GM12878 (cell line): ENCODE data around the gene PCED1A. TPM values are rescaled to one million over a fixed set of nuclear protein-coding genes. Genes with fewer than 3 reads are reported as not detected.

Source experiments
- ATAC-seq: fragments of 200-7000 bp; cut with Tn5 transposase; 3 replicates; pipeline ENCODE4 v1.9.1; 2020; ENCODE audit warnings: mild to moderate bottlenecking, moderate library complexity
- BruUV-seq: library from RNA; stranded (reverse); fragments of 400-500 nt; replicated peaks from 2 replicates; lab custom pipeline; 2021; lab: Mats Ljungman, UMichigan
- CTCF ChIA-PET: fragments of 300-600 bp; sonication (Branson Sonifier 250); formaldehyde crosslinking; extraction: SDS; loops from one replicate; lab custom pipeline; 2021; ENCODE audit warnings: inconsistent platforms; lab: Yijun Ruan, JAX
- POLR2A ChIA-PET: fragments of 350-600 bp; formaldehyde crosslinking; extraction: SDS; loops from one replicate; lab custom pipeline; 2021; ENCODE audit warnings: inconsistent platforms; lab: Charles Lee
- RAD21 ChIA-PET: fragments of 300-600 bp; sonication (Branson Sonifier 250); formaldehyde crosslinking; loops from one replicate; lab custom pipeline; 2023; ENCODE audit warnings: antibody characterized with exemption; ENCODE audit not compliant: unreplicated experiment; lab: Charles Lee
- SMC1A ChIA-PET: fragments of 300-600 bp; sonication (Branson Sonifier 250); formaldehyde crosslinking; loops from one replicate; lab custom pipeline; 2023; ENCODE audit not compliant: unreplicated experiment, uncharacterized antibody; lab: Charles Lee
- DNase-seq: peaks from one replicate; pipeline ENCODE4 v3.0.0-alpha.2; 2011; ENCODE audit warnings: low read depth, low spot score
- FAIRE-seq: peaks from 3 replicates; lab custom pipeline; 2011; peaks lifted over from hg19 to GRCh38; lab: Jason Lieb, UNC
- H2AFZ ChIP-seq: 2 replicates; pipeline ENCODE4 v1.6.0; 2011; ENCODE audit warnings: low read depth, low read length, control low read depth; ENCODE audit not compliant: control insufficient read depth
- H3K27ac ChIP-seq: 2 replicates; pipeline ENCODE4 v1.5.1; 2011; ENCODE audit warnings: control low read depth; ENCODE audit not compliant: control insufficient read depth, insufficient read depth
- H3K27me3 ChIP-seq, 2 experiments: replicated peaks in 1 of 2; 2 replicates each; pipeline versions ENCODE4 v1.6.0 to v1.6.1; 2011; ENCODE audit warnings: low read length in 1 of 2; ENCODE audit not compliant: control insufficient read depth in 2 of 2, insufficient read depth in 2 of 2
- H3K36me3 ChIP-seq, 2 experiments: 2 replicates each; pipeline ENCODE4 v1.5.1; 2011; ENCODE audit warnings: low read length in 1 of 2; ENCODE audit not compliant: control insufficient read depth in 2 of 2, insufficient read depth in 2 of 2
- H3K4me1 ChIP-seq: 2 replicates; pipeline ENCODE4 v1.6.1; 2011; ENCODE audit warnings: mild to moderate bottlenecking, low read length, moderate library complexity, mixed read lengths; ENCODE audit not compliant: control insufficient read depth, insufficient read depth
- H3K4me2 ChIP-seq: 2 replicates; pipeline ENCODE4 v1.6.0; 2011; ENCODE audit warnings: control low read depth; ENCODE audit not compliant: control insufficient read depth, insufficient read depth
- H3K4me3 ChIP-seq: fragments of 200-600 bp; sonication (generic); 2 replicates; pipeline ENCODE4 v1.5.1; 2016
- H3K79me2 ChIP-seq: 2 replicates; pipeline ENCODE4 v1.6.0; 2011; ENCODE audit warnings: low read length; ENCODE audit not compliant: control insufficient read depth, insufficient read depth
- H3K9ac ChIP-seq: 2 replicates; pipeline ENCODE4 v1.8.0; 2011; ENCODE audit warnings: low read length, control low read depth, mixed read lengths; ENCODE audit not compliant: control insufficient read depth, insufficient read depth
- H3K9me3 ChIP-seq: replicated peaks from 3 replicates; pipeline ENCODE4 v1.5.1; 2011; ENCODE audit warnings: mild to moderate bottlenecking, low read length; ENCODE audit not compliant: control insufficient read depth, insufficient read depth
- H4K20me1 ChIP-seq: 2 replicates; pipeline ENCODE4 v1.6.0; 2011; ENCODE audit not compliant: control insufficient read depth, insufficient read depth
- HDGF ChIP-seq: fragments of 450-650 bp; IDR thresholded peaks from 2 replicates; pipeline ENCODE4 v1.6.1; 2016; ENCODE audit warnings: antibody characterized with exemption
- NFYB ChIP-seq: IDR thresholded peaks from 2 replicates; pipeline ENCODE4 v1.6.1; 2011; ENCODE audit warnings: low read depth, mild to moderate bottlenecking, low read length, improper control_type of control experiment, moderate library complexity; ENCODE audit not compliant: insufficient read depth
- POLR2A ChIP-seq: IDR thresholded peaks from 2 replicates; pipeline ENCODE4 v1.6.1; 2011; ENCODE audit warnings: low read depth, mild to moderate bottlenecking, low read length
- WGBS: methylation state at CpG from one replicate; pipeline ENCODE4 v1.1.6; 2016; ENCODE audit warnings: low lambda C conversion rate; ENCODE audit not compliant: insufficient replicate concordance, insufficient coverage; ENCODE audit errors: missing lambda C conversion rate; 5-methylcytosine and 5-hydroxymethylcytosine counted together
- in situ Hi-C: fragments of 300-500 bp; cut with MboI; formaldehyde crosslinking; loops from 9 replicates; pipeline ENCODE4 v1.14.3; 2018; ENCODE audit warnings: mixed read lengths
- intact Hi-C: fragments of 100-400 bp; cut with micrococcal nuclease; formaldehyde crosslinking; loops from one replicate; pipeline ENCODE4 v1.14.2; 2022; ENCODE audit not compliant: unreplicated experiment
- polyA plus RNA-seq, 11 experiments: library from polyadenylated mRNA; depleted of rRNA in 4 of 11; unstranded in 6 of 11; stranded (reverse) in 5 of 11; fragments of >200 nt; fragmentation: Nextera tagmentation in 4 of 11; fragmentation: Illumina TruSeq in 1 of 11; extraction: Ambion mirVana in 4 of 11; extraction: Trizol in 1 of 11; gene quantifications; 1 replicate in 1 of 11; 2 replicates in 10 of 11; pipeline versions ENCODE4 v1.2.1 to v1.2.3, GENCODE V29; 2011 to 2016; ENCODE audit warnings: inconsistent platforms in 2 of 11, missing spikeins in 2 of 11, low read depth in 1 of 11
- total RNA-seq, 4 experiments: library from RNA; depleted of rRNA in 3 of 4; stranded (reverse); fragments of >200 nt in 3 of 4; fragmentation: Illumina TruSeq in 1 of 4; extraction: Trizol in 1 of 4; gene quantifications; 2 replicates each; pipeline versions ENCODE4 v1.2.1 to v1.2.3, GENCODE V29; 2013 to 2021
- TF ChIP-seq, protein P1 (sequence below): fragments of 450-650 bp; IDR thresholded peaks from 2 replicates; pipeline ENCODE4 v1.6.1; 2018; ENCODE audit warnings: mild to moderate bottlenecking, low read depth, moderate library complexity; ENCODE audit not compliant: partially characterized antibody
- TF ChIP-seq, protein P2 (sequence below): fragments of 450-650 bp; IDR thresholded peaks from 2 replicates; pipeline ENCODE4 v1.6.1; 2014; ENCODE audit warnings: mild to moderate bottlenecking

PCED1A gene
- total and polyA plus RNA-seq, 10 of the 15 experiments (the other 5 are each of a cell fraction or from before 2014, with no cell fraction given): 4.5 to 30.9 (median 12.0) TPM

DNA sequence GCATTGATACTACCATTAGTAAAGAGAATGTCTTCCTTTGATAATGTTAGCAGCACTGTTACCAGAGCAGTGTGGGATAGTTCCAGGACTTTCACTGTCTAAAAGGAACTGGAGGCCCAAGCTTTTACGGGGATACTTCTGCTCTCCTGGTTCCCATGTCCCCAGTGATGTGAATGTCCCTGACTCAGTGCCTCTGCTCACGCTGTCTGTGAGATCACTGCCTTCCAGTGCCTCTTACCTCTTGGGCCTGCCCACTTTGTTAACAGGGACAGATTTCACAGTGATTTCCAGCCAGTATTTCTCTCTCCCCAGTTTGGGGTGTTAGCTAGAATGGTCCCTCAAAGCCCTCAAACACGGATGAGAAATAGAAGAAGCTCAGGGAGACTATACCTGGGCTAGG is 47.3 kb upstream of the PCED1A start:
- H3K36me3 ChIP-seq: no peaks in the 10 kb centered on the region
- H4K20me1 ChIP-seq: no peaks in the 10 kb centered on the region
- H3K79me2 ChIP-seq: peaks cover 57% of the 10 kb centered on the region
- H3K9me3 ChIP-seq: no peaks in the 10 kb centered on the region; the same call in 2 of the 3 replicates
- no peak overlapping the region for H3K4me2 ChIP-seq
- in situ Hi-C loops (no loop called here), intact Hi-C loops (no loop called here)
- no peak overlapping the region for H2AFZ ChIP-seq
- RAD21 ChIA-PET: interaction anchor here (1.4 kb wide), 1 partner anchor 45 kb away, joined by 3 read pairs; no protein-coding TSS in a partner anchor
- peaks cover 11% of the 10 kb centered on the region for H3K4me1 ChIP-seq
- POLR2A ChIA-PET: no interaction called here
- no TSS peak for BruUV-seq
- H3K27ac ChIP-seq: no peak overlapping the region
- SMC1A ChIA-PET: interaction anchor here (0.7 to 3.4 kb wide), 4 partner anchors 9 to 31 kb away, joined by 3 to 15 read pairs (median 5); no protein-coding TSS in a partner anchor
- TF ChIP-seq NFYB: no peak
- TF ChIP-seq, protein P1, sequence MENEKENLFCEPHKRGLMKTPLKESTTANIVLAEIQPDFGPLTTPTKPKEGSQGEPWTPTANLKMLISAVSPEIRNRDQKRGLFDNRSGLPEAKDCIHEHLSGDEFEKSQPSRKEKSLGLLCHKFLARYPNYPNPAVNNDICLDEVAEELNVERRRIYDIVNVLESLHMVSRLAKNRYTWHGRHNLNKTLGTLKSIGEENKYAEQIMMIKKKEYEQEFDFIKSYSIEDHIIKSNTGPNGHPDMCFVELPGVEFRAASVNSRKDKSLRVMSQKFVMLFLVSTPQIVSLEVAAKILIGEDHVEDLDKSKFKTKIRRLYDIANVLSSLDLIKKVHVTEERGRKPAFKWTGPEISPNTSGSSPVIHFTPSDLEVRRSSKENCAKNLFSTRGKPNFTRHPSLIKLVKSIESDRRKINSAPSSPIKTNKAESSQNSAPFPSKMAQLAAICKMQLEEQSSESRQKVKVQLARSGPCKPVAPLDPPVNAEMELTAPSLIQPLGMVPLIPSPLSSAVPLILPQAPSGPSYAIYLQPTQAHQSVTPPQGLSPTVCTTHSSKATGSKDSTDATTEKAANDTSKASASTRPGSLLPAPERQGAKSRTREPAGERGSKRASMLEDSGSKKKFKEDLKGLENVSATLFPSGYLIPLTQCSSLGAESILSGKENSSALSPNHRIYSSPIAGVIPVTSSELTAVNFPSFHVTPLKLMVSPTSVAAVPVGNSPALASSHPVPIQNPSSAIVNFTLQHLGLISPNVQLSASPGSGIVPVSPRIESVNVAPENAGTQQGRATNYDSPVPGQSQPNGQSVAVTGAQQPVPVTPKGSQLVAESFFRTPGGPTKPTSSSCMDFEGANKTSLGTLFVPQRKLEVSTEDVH: no peak
- TF ChIP-seq POLR2A: no peak
- no peak for TF ChIP-seq HDGF
- TF ChIP-seq, protein P2, sequence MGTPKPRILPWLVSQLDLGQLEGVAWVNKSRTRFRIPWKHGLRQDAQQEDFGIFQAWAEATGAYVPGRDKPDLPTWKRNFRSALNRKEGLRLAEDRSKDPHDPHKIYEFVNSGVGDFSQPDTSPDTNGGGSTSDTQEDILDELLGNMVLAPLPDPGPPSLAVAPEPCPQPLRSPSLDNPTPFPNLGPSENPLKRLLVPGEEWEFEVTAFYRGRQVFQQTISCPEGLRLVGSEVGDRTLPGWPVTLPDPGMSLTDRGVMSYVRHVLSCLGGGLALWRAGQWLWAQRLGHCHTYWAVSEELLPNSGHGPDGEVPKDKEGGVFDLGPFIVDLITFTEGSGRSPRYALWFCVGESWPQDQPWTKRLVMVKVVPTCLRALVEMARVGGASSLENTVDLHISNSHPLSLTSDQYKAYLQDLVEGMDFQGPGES: no peak
- CTCF ChIA-PET: interaction anchor here (1.3 kb wide), 1 partner anchor 35 kb away, joined by 3 read pairs; no protein-coding TSS in a partner anchor
- no peak overlapping the region for H3K9ac ChIP-seq
- DNase-seq (no peak), FAIRE-seq (no peak), ATAC-seq (no peak)
- H3K4me3 ChIP-seq: no peak overlapping the region
- H3K27me3 ChIP-seq: no peaks in the 10 kb centered on the region
- WGBS: 64% methylated on average over 3 of the region's 3 CpGs
